ENCODE data around the gene MIB1.

DNA sequence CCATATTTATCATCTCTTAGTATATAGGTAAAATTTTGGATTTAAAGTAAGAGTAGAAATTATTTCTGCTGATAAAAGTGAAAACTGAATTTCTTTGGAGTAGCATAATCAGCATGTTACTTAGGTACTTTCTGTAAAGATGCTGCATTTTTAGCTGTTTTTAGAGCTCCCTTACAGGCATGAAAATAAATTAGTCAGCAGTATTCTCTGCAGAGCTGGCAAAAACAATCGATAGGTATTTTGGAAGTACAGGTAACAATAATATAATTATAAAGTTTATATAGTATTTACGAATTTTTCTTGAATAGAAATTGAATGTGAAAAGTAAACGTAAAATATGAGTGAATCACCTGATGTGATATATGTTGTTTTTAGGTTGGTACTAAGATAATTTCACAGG is 83.3 kb downstream of the MIB1 start:
- TF ChIP-seq, protein P1, sequence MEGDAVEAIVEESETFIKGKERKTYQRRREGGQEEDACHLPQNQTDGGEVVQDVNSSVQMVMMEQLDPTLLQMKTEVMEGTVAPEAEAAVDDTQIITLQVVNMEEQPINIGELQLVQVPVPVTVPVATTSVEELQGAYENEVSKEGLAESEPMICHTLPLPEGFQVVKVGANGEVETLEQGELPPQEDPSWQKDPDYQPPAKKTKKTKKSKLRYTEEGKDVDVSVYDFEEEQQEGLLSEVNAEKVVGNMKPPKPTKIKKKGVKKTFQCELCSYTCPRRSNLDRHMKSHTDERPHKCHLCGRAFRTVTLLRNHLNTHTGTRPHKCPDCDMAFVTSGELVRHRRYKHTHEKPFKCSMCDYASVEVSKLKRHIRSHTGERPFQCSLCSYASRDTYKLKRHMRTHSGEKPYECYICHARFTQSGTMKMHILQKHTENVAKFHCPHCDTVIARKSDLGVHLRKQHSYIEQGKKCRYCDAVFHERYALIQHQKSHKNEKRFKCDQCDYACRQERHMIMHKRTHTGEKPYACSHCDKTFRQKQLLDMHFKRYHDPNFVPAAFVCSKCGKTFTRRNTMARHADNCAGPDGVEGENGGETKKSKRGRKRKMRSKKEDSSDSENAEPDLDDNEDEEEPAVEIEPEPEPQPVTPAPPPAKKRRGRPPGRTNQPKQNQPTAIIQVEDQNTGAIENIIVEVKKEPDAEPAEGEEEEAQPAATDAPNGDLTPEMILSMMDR (IDR thresholded peaks at IDR 0.05), result no peak
- TF ChIP-seq, protein P2, sequence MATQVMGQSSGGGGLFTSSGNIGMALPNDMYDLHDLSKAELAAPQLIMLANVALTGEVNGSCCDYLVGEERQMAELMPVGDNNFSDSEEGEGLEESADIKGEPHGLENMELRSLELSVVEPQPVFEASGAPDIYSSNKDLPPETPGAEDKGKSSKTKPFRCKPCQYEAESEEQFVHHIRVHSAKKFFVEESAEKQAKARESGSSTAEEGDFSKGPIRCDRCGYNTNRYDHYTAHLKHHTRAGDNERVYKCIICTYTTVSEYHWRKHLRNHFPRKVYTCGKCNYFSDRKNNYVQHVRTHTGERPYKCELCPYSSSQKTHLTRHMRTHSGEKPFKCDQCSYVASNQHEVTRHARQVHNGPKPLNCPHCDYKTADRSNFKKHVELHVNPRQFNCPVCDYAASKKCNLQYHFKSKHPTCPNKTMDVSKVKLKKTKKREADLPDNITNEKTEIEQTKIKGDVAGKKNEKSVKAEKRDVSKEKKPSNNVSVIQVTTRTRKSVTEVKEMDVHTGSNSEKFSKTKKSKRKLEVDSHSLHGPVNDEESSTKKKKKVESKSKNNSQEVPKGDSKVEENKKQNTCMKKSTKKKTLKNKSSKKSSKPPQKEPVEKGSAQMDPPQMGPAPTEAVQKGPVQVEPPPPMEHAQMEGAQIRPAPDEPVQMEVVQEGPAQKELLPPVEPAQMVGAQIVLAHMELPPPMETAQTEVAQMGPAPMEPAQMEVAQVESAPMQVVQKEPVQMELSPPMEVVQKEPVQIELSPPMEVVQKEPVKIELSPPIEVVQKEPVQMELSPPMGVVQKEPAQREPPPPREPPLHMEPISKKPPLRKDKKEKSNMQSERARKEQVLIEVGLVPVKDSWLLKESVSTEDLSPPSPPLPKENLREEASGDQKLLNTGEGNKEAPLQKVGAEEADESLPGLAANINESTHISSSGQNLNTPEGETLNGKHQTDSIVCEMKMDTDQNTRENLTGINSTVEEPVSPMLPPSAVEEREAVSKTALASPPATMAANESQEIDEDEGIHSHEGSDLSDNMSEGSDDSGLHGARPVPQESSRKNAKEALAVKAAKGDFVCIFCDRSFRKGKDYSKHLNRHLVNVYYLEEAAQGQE (IDR thresholded peaks at IDR 0.05; ENCODE audit: insufficient read depth in 1 of 2, low read depth in 2 of 2, low read length in 1 of 2), result no peak
- TF ChIP-seq TCF7L2 (IDR thresholded peaks at IDR 0.05; ENCODE audit: low read depth, low read length) (no peak), SIN3A (IDR thresholded peaks at IDR 0.05; ENCODE audit: borderline replicate concordance, insufficient read depth, low read depth, low read length) (no peak)
